NCI-H2081 treated with DMSO at 0.1 percent for 48 hours (cell line): ENCODE measurements around the gene C1orf198.
"Not testable (repeated sequence)": the region's sequence is repeated elsewhere in the genome, so short reads cannot be mapped to it uniquely, and the experiment has no call there.

Source experiments
- DNase-seq: peaks from one replicate; lab custom pipeline; 2025; lab: John Stamatoyannopoulos, UW

C1orf198 gene

GRCh38 chr1:230860617-230861384 lies 7.5 kb downstream of the C1orf198 start:
- no peak for DNase-seq

GRCh38 chr1:230858918-230859729 lies 9.2 kb downstream of the C1orf198 start:
- no peak for DNase-seq

GRCh38 chr1:230858236-230858820 lies 10.0 kb downstream of the C1orf198 start:
- no peak for DNase-seq

- DNase-seq, result no peak
Observed at GRCh38 chr1:230857822-230858221, 10.5 kb downstream of the C1orf198 start.

- no peak for DNase-seq
Observed at GRCh38 chr1:230857077-230857476, 11.2 kb downstream of the C1orf198 start.

- no peak for DNase-seq
Observed at GRCh38 chr1:230855886-230856285, 12.4 kb downstream of the C1orf198 start.

- DNase-seq, result no peak
Observed at GRCh38 chr1:230854423-230854822, 13.9 kb downstream of the C1orf198 start.

GRCh38 chr1:230853731-230854130 lies 14.6 kb downstream of the C1orf198 start:
- DNase-seq, result no peak

GRCh38 chr1:230852959-230853358 lies 15.4 kb downstream of the C1orf198 start:
- DNase-seq, result no peak

- DNase-seq, result no peak
Observed at GRCh38 chr1:230851291-230851691, 17.0 kb downstream of the C1orf198 start.

GRCh38 chr1:230850547-230850946 lies 17.8 kb downstream of the C1orf198 start:
- DNase-seq, result no peak

GRCh38 chr1:230849451-230850224 lies 18.7 kb downstream of the C1orf198 start:
- no peak for DNase-seq

GRCh38 chr1:230848235-230848634 lies 20.1 kb downstream of the C1orf198 start:
- no peak for DNase-seq

- not testable (repeated sequence) for DNase-seq
Observed at GRCh38 chr1:230845184-230845583, 23.1 kb downstream of the C1orf198 start.

- no peak for DNase-seq
Observed at GRCh38 chr1:230844561-230844960, 23.8 kb downstream of the C1orf198 start.

- DNase-seq, result no peak
Observed at GRCh38 chr1:230843503-230844309, 24.6 kb downstream of the C1orf198 start.

GRCh38 chr1:230842801-230843200 lies 25.5 kb downstream of the C1orf198 start:
- no peak for DNase-seq

GRCh38 chr1:230839173-230839572 lies 29.1 kb downstream of the C1orf198 start:
- DNase-seq, result no peak

GRCh38 chr1:230836793-230837192 lies 31.5 kb downstream of the C1orf198 start:
- DNase-seq, result no peak

GRCh38 chr1:230836347-230836746 lies 32.0 kb downstream of the C1orf198 start:
- no peak for DNase-seq

GRCh38 chr1:230834292-230834691 lies 34.0 kb downstream of the C1orf198 start:
- no peak for DNase-seq
